ENCODE results near the gene CACNA1C. TPM values are rescaled to one million over a fixed set of nuclear protein-coding genes. Genes with fewer than 3 reads are reported as not detected.

The CACNA1C gene
- total RNA-seq, 1 experiment from 2014 or later, result 1.1 TPM

GRCh38 chr12:2378835-2379330, 326.1 kb downstream of the CACNA1C start:
- no peak overlapping the region for H2BK120ac ChIP-seq (ENCODE audit: low read depth, low read length, poor library complexity, severe bottlenecking)
- peaks cover 12 to 13% of the 10 kb centered on the region in 2 experiments for H3K4me1 Mint-ChIP-seq
- no peak overlapping the region for H2AK5ac ChIP-seq (ENCODE audit: insufficient read length, low read length)
- H3K4me1 ChIP-seq (ENCODE audit: insufficient read depth, low read length), result peaks cover 2% of the 10 kb centered on the region; the same call in 1 of the 2 replicates
- H2AFZ ChIP-seq (ENCODE audit: low read length), result no peak overlapping the region
- no peaks in the 10 kb centered on the region for H3K36me3 Mint-ChIP-seq (ENCODE audit: insufficient read depth in 1 of 3, low read depth in 3 of 3)
- no peak overlapping the region for H3K27ac ChIP-seq (ENCODE audit: insufficient read length, low read depth, low read length)
- no peak overlapping the region for H3K4ac ChIP-seq (ENCODE audit: low read depth, low read length)
- no peak overlapping the region for H4K91ac ChIP-seq (ENCODE audit: insufficient read length, low read depth, low read length)
- H2BK15ac ChIP-seq (ENCODE audit: low read depth, low read length), result no peak overlapping the region
- H3K27me3 ChIP-seq (ENCODE audit: insufficient read depth, low read length), result no peaks in the 10 kb centered on the region
- no peak overlapping the region for H4K8ac ChIP-seq (replicated peaks; ENCODE audit: insufficient read length, low read depth, low read length)
- no peaks in the 10 kb centered on the region; the same call in none of the 2 replicates for H3K27me3 Mint-ChIP-seq (ENCODE audit: low read depth)
- DNase-seq, result no peak
- no peaks in the 10 kb centered on the region for H3K23me2 ChIP-seq (ENCODE audit: insufficient read length, low read depth, low read length, poor library complexity, severe bottlenecking)
- H3K9me3 Mint-ChIP-seq, result no peaks in the 10 kb centered on the region; a peak in 1 of 5 replicates
- H3K56ac ChIP-seq (ENCODE audit: insufficient read length, low read depth, low read length), result no peak overlapping the region
- H3K4me2 ChIP-seq (ENCODE audit: insufficient read depth, insufficient read length, low read length), result no peak overlapping the region
- H3K9ac ChIP-seq (ENCODE audit: extremely low read depth, insufficient read length, low read length), result no peak overlapping the region
- H4K5ac ChIP-seq (ENCODE audit: insufficient read length, low read depth, low read length), result no peak overlapping the region
- H3T11ph ChIP-seq (ENCODE audit: low read length), result no peak overlapping the region
- no peak overlapping the region; a peak in 1 of 7 replicates for H3K27ac Mint-ChIP-seq
- H3K18ac ChIP-seq (ENCODE audit: insufficient read length, low read depth, low read length), result no peak overlapping the region
- H4K20me1 ChIP-seq (ENCODE audit: control insufficient read depth, insufficient read depth, insufficient read length), result no peaks in the 10 kb centered on the region
- H2BK5ac ChIP-seq (ENCODE audit: insufficient read length, low read length), result no peak overlapping the region
- no peaks in the 10 kb centered on the region for H3K9me3 ChIP-seq (ENCODE audit: control insufficient read depth, low read depth, low read length)
- no peak for TF ChIP-seq CTCF (conservative IDR thresholded peaks at IDR 0.05)
- WGBS (ENCODE audit: extremely low coverage, insufficient read length, low lambda C conversion rate), result no CpG with 5 or more reads among the region's 7 CpGs
- no peak overlapping the region for H2BK12ac ChIP-seq (ENCODE audit: insufficient read length, low read depth, low read length)
- no peaks in the 10 kb centered on the region for H3K79me2 ChIP-seq (ENCODE audit: insufficient read depth, low read length)
- H3K14ac ChIP-seq (ENCODE audit: insufficient read depth, low read length), result no peak overlapping the region
- H3K4me3 Mint-ChIP-seq, result no peak overlapping the region
- no peak overlapping the region for H3K23ac ChIP-seq (ENCODE audit: insufficient read length, low read depth, low read length)
- no peaks in the 10 kb centered on the region for H3K79me1 ChIP-seq (ENCODE audit: insufficient read depth, low read depth, low read length, poor library complexity, severe bottlenecking)
- H2BK20ac ChIP-seq (ENCODE audit: low read depth, low read length, poor library complexity, severe bottlenecking), result no peak overlapping the region

Measured in H9 (cell line).